Middle frontal gyrus (tissue), 1 donor: ENCODE measurements around the gene GINS2.

Source experiments
- DNase-seq: peaks from one replicate; pipeline ENCODE4 v3.0.0-alpha.2; 2015; ENCODE audit warnings: low spot score; ENCODE audit errors: extremely low spot score

GINS2 gene

GRCh38 chr16:85628265-85628556, 60.5 kb downstream of the GINS2 start:
- DNase-seq: no peak

- DNase-seq: no peak
Observed at GRCh38 chr16:85627526-85628264, 61.1 kb downstream of the GINS2 start.

- no peak for DNase-seq
Observed at GRCh38 chr16:85627089-85627488, 61.7 kb downstream of the GINS2 start.
